HT-29 (cell line): ENCODE results near the gene WNT9B. TPM values are rescaled to one million over a fixed set of nuclear protein-coding genes. Genes with fewer than 3 reads are reported as not detected.

Source experiments
- DNase-seq: peaks from one replicate; pipeline ENCODE4 v3.0.0-alpha.2; 2015; ENCODE audit warnings: low spot score
- total RNA-seq: library from RNA; depleted of rRNA; stranded (reverse); fragments of >200 nt; shearing (Covaris generic); gene quantifications from 2 replicates; pipeline ENCODE4 v1.2.3, GENCODE V29; 2014

Gene WNT9B
- total RNA-seq, 1 experiment from 2014 or later = 0.28 TPM

GRCh38 chr17:46853896-46854444, 2.6 kb downstream of the WNT9B start:
- DNase-seq = no peak

GRCh38 chr17:46854515-46854914, 3.1 kb downstream of the WNT9B start:
- DNase-seq = no peak

- DNase-seq = no peak
Measured at GRCh38 chr17:46854948-46855347, 3.6 kb downstream of the WNT9B start.

GRCh38 chr17:46857600-46857999, 6.2 kb downstream of the WNT9B start:
- no peak for DNase-seq

GRCh38 chr17:46859996-46860395, 8.6 kb downstream of the WNT9B start:
- DNase-seq = no peak

GRCh38 chr17:46862949-46863348, 11.6 kb downstream of the WNT9B start:
- DNase-seq = no peak

- DNase-seq = no peak
Measured at GRCh38 chr17:46863383-46864121, 12.2 kb downstream of the WNT9B start.

GRCh38 chr17:46865100-46865499, 13.7 kb downstream of the WNT9B start:
- DNase-seq = no peak

- DNase-seq = no peak
Measured at GRCh38 chr17:46866325-46866724, 14.9 kb downstream of the WNT9B start.

GRCh38 chr17:46866747-46867146, 15.4 kb downstream of the WNT9B start:
- DNase-seq = no peak

- DNase-seq = no peak
Measured at GRCh38 chr17:46868689-46869187, 17.4 kb downstream of the WNT9B start.

GRCh38 chr17:46869296-46869695, 17.9 kb downstream of the WNT9B start:
- no peak for DNase-seq

GRCh38 chr17:46869975-46870803, 18.8 kb downstream of the WNT9B start:
- DNase-seq = no peak

- DNase-seq = no peak
Measured at GRCh38 chr17:46872421-46872820, 21.0 kb downstream of the WNT9B start.

- DNase-seq = no peak
Measured at GRCh38 chr17:46873941-46874645, 22.7 kb downstream of the WNT9B start.

- no peak for DNase-seq
Measured at GRCh38 chr17:46874906-46875305, 23.5 kb downstream of the WNT9B start.

- no peak for DNase-seq
Measured at GRCh38 chr17:46875849-46876352, 24.5 kb downstream of the WNT9B start.

- DNase-seq = peak; percentile 79
Measured at GRCh38 chr17:46876353-46876887, 25.0 kb downstream of the WNT9B start.

GRCh38 chr17:46876926-46877325, 25.5 kb downstream of the WNT9B start:
- no peak for DNase-seq

GRCh38 chr17:46877466-46877865, 26.1 kb downstream of the WNT9B start:
- no peak for DNase-seq

GRCh38 chr17:46878055-46878454, 26.7 kb downstream of the WNT9B start:
- DNase-seq = no peak
